ENCODE measurements around the gene DMRTA2.

Gene DMRTA2

GRCh38 chr1:50416150-50416527 lies 7.1 kb downstream of the DMRTA2 start:
- no peak for ATAC-seq
- no peak for TF ChIP-seq ZNF565 (CRISPR knock-in tag; conservative IDR thresholded peaks at IDR 0.05; ENCODE audit: low read depth)
- TF ChIP-seq ESRRG (CRISPR knock-in tag; IDR thresholded peaks at IDR 0.05): no peak
- no peak for TF ChIP-seq ISL1 (CRISPR knock-in tag; IDR thresholded peaks at IDR 0.05)
- TF ChIP-seq PATZ1 (CRISPR knock-in tag; IDR thresholded peaks at IDR 0.05; ENCODE audit: borderline replicate concordance): no peak
- no peak for TF ChIP-seq ZC3H10 (CRISPR knock-in tag; IDR thresholded peaks at IDR 0.05)
- no peak for TF ChIP-seq ZNF70 (CRISPR knock-in tag; IDR thresholded peaks at IDR 0.05)
- TF ChIP-seq ZNF8 (CRISPR knock-in tag; IDR thresholded peaks at IDR 0.05): no peak
- no peak for TF ChIP-seq CSDC2 (CRISPR knock-in tag; IDR thresholded peaks at IDR 0.05)
- no peak for TF ChIP-seq OSR1 (CRISPR knock-in tag; IDR thresholded peaks at IDR 0.05)
- TF ChIP-seq SNAI2 (CRISPR knock-in tag; IDR thresholded peaks at IDR 0.05): no peak
- TF ChIP-seq TCF4 (CRISPR knock-in tag; IDR thresholded peaks at IDR 0.05; ENCODE audit: borderline replicate concordance): no peak
- no peak for TF ChIP-seq ZFP3 (CRISPR knock-in tag; IDR thresholded peaks at IDR 0.05)
- TF ChIP-seq ARNTL (CRISPR knock-in tag; IDR thresholded peaks at IDR 0.05; ENCODE audit: borderline replicate concordance, low read depth): no peak
- TF ChIP-seq TSHZ2 (CRISPR knock-in tag; IDR thresholded peaks at IDR 0.05): no peak
- no peak for TF ChIP-seq BACH2 (CRISPR knock-in tag; IDR thresholded peaks at IDR 0.05; ENCODE audit: borderline replicate concordance)
- TF ChIP-seq PPARA (CRISPR knock-in tag; IDR thresholded peaks at IDR 0.05; ENCODE audit: borderline replicate concordance): no peak
- no peak for TF ChIP-seq TOX (CRISPR knock-in tag; IDR thresholded peaks at IDR 0.05; ENCODE audit: borderline replicate concordance)
- no peak for TF ChIP-seq CREB5 (CRISPR knock-in tag; IDR thresholded peaks at IDR 0.05; ENCODE audit: low read depth)
- TF ChIP-seq ZFP30 (CRISPR knock-in tag; IDR thresholded peaks at IDR 0.05): no peak
- no peak for TF ChIP-seq RARB (CRISPR knock-in tag; IDR thresholded peaks at IDR 0.05)

GRCh38 chr1:50415235-50416149 lies 7.8 kb downstream of the DMRTA2 start:
- ATAC-seq: peak; percentile 8; the same call in 1 of the 3 replicates
- TF ChIP-seq POU6F1 (CRISPR knock-in tag; IDR thresholded peaks at IDR 0.05; ENCODE audit: borderline replicate concordance, low read depth) (no peak), OSR1 (CRISPR knock-in tag; IDR thresholded peaks at IDR 0.05) (no peak), TOX (CRISPR knock-in tag; IDR thresholded peaks at IDR 0.05; ENCODE audit: borderline replicate concordance) (no peak), ZNF565 (CRISPR knock-in tag; conservative IDR thresholded peaks at IDR 0.05; ENCODE audit: low read depth) (no peak), CSDC2 (CRISPR knock-in tag; IDR thresholded peaks at IDR 0.05) (no peak), PPARA (CRISPR knock-in tag; IDR thresholded peaks at IDR 0.05; ENCODE audit: borderline replicate concordance) (no peak), ZFP30 (CRISPR knock-in tag; IDR thresholded peaks at IDR 0.05) (no peak), CSRNP3 (CRISPR knock-in tag; IDR thresholded peaks at IDR 0.05) (no peak), ZC3H10 (CRISPR knock-in tag; IDR thresholded peaks at IDR 0.05) (no peak), ZFP3 (CRISPR knock-in tag; IDR thresholded peaks at IDR 0.05) (no peak), TCF4 (CRISPR knock-in tag; IDR thresholded peaks at IDR 0.05; ENCODE audit: borderline replicate concordance) (no peak), RARB (CRISPR knock-in tag; IDR thresholded peaks at IDR 0.05) (no peak), GLIS3 (CRISPR knock-in tag; IDR thresholded peaks at IDR 0.05) (no peak)

All from SK-N-SH treated with all-trans-retinoic acid at 6 μM for 48 hours (cell line).